Hepatic stellate cell (primary cell): ENCODE results near the gene CBR4.

Experiments
- DNase-seq: peaks from one replicate; pipeline ENCODE4 v3.0.0; 2011; ENCODE audit warnings: low spot score

Gene CBR4

GRCh38 chr4:169033660-169034059, 23.6 kb upstream of the CBR4 start:
- DNase-seq: no peak

- no peak for DNase-seq
Measured at GRCh38 chr4:169032883-169033645, 23.0 kb upstream of the CBR4 start.

GRCh38 chr4:169032194-169032593, 22.1 kb upstream of the CBR4 start:
- DNase-seq: no peak

- DNase-seq: no peak
Measured at GRCh38 chr4:169031392-169031791, 21.3 kb upstream of the CBR4 start.

GRCh38 chr4:169030562-169030982, 20.5 kb upstream of the CBR4 start:
- no peak for DNase-seq

GRCh38 chr4:169029947-169030346, 19.9 kb upstream of the CBR4 start:
- no peak for DNase-seq

- DNase-seq: no peak
Measured at GRCh38 chr4:169027663-169028062, 17.6 kb upstream of the CBR4 start.

- no peak for DNase-seq
Measured at GRCh38 chr4:169025184-169025583, 15.1 kb upstream of the CBR4 start.

- peak; percentile 52 for DNase-seq
Measured at GRCh38 chr4:169024762-169025161, 14.7 kb upstream of the CBR4 start.

- DNase-seq: no peak
Measured at GRCh38 chr4:169018406-169018805, 8.4 kb upstream of the CBR4 start.

GRCh38 chr4:169017971-169018370, 7.9 kb upstream of the CBR4 start:
- DNase-seq: no peak

- no peak for DNase-seq
Measured at GRCh38 chr4:169015186-169015623, 5.2 kb upstream of the CBR4 start.

GRCh38 chr4:169014586-169014985, 4.5 kb upstream of the CBR4 start:
- DNase-seq: no peak

GRCh38 chr4:169013396-169013795, 3.3 kb upstream of the CBR4 start:
- DNase-seq: no peak

- no peak for DNase-seq
Measured at GRCh38 chr4:169012049-169012448, 2.0 kb upstream of the CBR4 start.

GRCh38 chr4:169009286-169010124, 550 bp downstream of the CBR4 start:
- peak; percentile 35 for DNase-seq

GRCh38 chr4:169005453-169006099, 4.5 kb downstream of the CBR4 start:
- DNase-seq: no peak

- no peak for DNase-seq
Measured at GRCh38 chr4:169000315-169000714, 9.7 kb downstream of the CBR4 start.

GRCh38 chr4:168999809-169000208, 10.2 kb downstream of the CBR4 start:
- no peak for DNase-seq

GRCh38 chr4:168998596-168998995, 11.5 kb downstream of the CBR4 start:
- DNase-seq: no peak

- DNase-seq: no peak
Measured at GRCh38 chr4:168995537-168996295, 14.3 kb downstream of the CBR4 start.

- DNase-seq: no peak
Measured at GRCh38 chr4:168994958-168995357, 15.1 kb downstream of the CBR4 start.
